HepG2 (cell line): ENCODE results near the gene STPG2. TPM values are rescaled to one million over a fixed set of nuclear protein-coding genes. Genes with fewer than 3 reads are reported as not detected.
A peak's percentile ranks its signal among the peaks of the same experiment; 100 is the strongest.

Experiments
- ATAC-seq: fragments of 200-7000 bp; cut with Tn5 transposase; 3 replicates; pipeline ENCODE4 v1.9.1; 2020; ENCODE audit warnings: mild to moderate bottlenecking, moderate library complexity
- BruUV-seq: library from RNA; stranded (reverse); fragments of 400-500 nt; replicated peaks from 2 replicates; lab custom pipeline; 2021; lab: Mats Ljungman, UMichigan
- CTCF ChIA-PET: fragments of 300-600 bp; formaldehyde crosslinking; extraction: SDS; loops from one replicate; lab custom pipeline; 2021; ENCODE audit warnings: low total read pairs, inconsistent platforms, low intra/inter-chr PET ratio; lab: Yijun Ruan, JAX
- POLR2A ChIA-PET: fragments of 350-600 bp; sonication (Branson Sonifier 250); formaldehyde crosslinking; loops from one replicate; lab custom pipeline; 2020; ENCODE audit warnings: antibody characterized with exemption, inconsistent platforms; lab: Yijun Ruan, JAX
- DNase-seq: peaks from one replicate; pipeline ENCODE4 v3.0.0-alpha.2; 2015; ENCODE audit warnings: low spot score
- FAIRE-seq: peaks from 3 replicates; lab custom pipeline; 2011; peaks lifted over from hg19 to GRCh38; lab: Jason Lieb, UNC
- H2AFZ ChIP-seq: one replicate; pipeline ENCODE4 v1.6.1; 2011; ENCODE audit warnings: low read length, inconsistent platforms
- H3K27ac ChIP-seq: fragments of 300-600 bp; 3 replicates; pipeline ENCODE4 v1.8.0; 2011; ENCODE audit warnings: mixed run types, mild to moderate bottlenecking, mixed read lengths, low read length, inconsistent platforms; ENCODE audit not compliant: insufficient read depth; ENCODE audit errors: extremely low read length
- H3K27me3 ChIP-seq, 2 experiments: fragments of 200-600 bp in 1 of 2; 2 replicates in 1 of 2; 3 replicates in 1 of 2; pipeline versions ENCODE4 v1.6.0 to v1.8.0; 2011; ENCODE audit warnings: low read length in 2 of 2, mild to moderate bottlenecking in 2 of 2, moderate library complexity in 2 of 2, inconsistent platforms in 1 of 2; ENCODE audit not compliant: insufficient read depth in 2 of 2, control insufficient read depth in 1 of 2
- H3K36me3 ChIP-seq, 2 experiments: fragments of 200-600 bp in 1 of 2; replicated peaks in 1 of 2; 2 replicates in 1 of 2; 3 replicates in 1 of 2; pipeline versions ENCODE4 v1.5.1 to v1.8.0; 2011; ENCODE audit warnings: low read length in 2 of 2, inconsistent platforms in 1 of 2; ENCODE audit not compliant: insufficient read depth in 2 of 2, control insufficient read depth in 1 of 2
- H3K4me1 ChIP-seq: 2 replicates; pipeline ENCODE4 v1.5.1; 2012; ENCODE audit warnings: low read length, inconsistent platforms; ENCODE audit not compliant: insufficient read depth
- H3K4me2 ChIP-seq: 2 replicates; pipeline ENCODE4 v1.6.0; 2011; ENCODE audit warnings: low read depth, low read length, inconsistent platforms
- H3K4me3 ChIP-seq, 3 experiments: fragments of 200-600 bp in 1 of 3; sonication (generic), shearing (Covaris generic) in 1 of 3; replicated peaks in 1 of 3; 2 replicates each; pipeline ENCODE4 v1.5.1; 2011 to 2016; ENCODE audit warnings: low read length in 3 of 3, inconsistent platforms in 2 of 3, low read depth in 2 of 3, mild to moderate bottlenecking in 2 of 3, control low read depth in 1 of 3, mixed read lengths in 1 of 3; ENCODE audit not compliant: insufficient read depth in 1 of 3
- H3K79me2 ChIP-seq: one replicate; pipeline ENCODE4 v1.6.1; 2011; ENCODE audit warnings: low read length, inconsistent platforms; ENCODE audit not compliant: insufficient read depth
- H3K9ac ChIP-seq: 2 replicates; pipeline ENCODE4 v1.6.0; 2011; ENCODE audit warnings: mild to moderate bottlenecking, low read depth, low read length, inconsistent platforms; ENCODE audit not compliant: insufficient read depth
- H3K9me3 ChIP-seq: 2 replicates; pipeline ENCODE4 v1.5.1; 2012; ENCODE audit warnings: mild to moderate bottlenecking, low read length
- H4K20me1 ChIP-seq: 2 replicates; pipeline ENCODE4 v1.6.0; 2011; ENCODE audit warnings: inconsistent platforms, mild to moderate bottlenecking, low read length, moderate library complexity; ENCODE audit not compliant: insufficient read depth
- ZNF558 ChIP-seq: sonication (generic); formaldehyde crosslinking; IDR thresholded peaks from 2 replicates; pipeline ENCODE4 v1.9.0; 2022; ENCODE audit warnings: mild to moderate bottlenecking, missing genetic modification reagents, borderline replicate concordance
- WGBS: methylation state at CpG from one replicate; pipeline ENCODE4 v1.1.6; 2017; ENCODE audit warnings: low lambda C conversion rate; 5-methylcytosine and 5-hydroxymethylcytosine counted together
- in situ Hi-C: cut with HindIII; loops from 2 replicates; pipeline ENCODE4 v1.10.0; 2017; ENCODE audit warnings: low pct_unique_long_range_greater_than_20kb; ENCODE audit not compliant: extremely low pct_ligation_motif_present
- intact Hi-C: fragments of 100-400 bp; cut with micrococcal nuclease; formaldehyde crosslinking; loops from one replicate; pipeline ENCODE4 v1.10.0; 2022; ENCODE audit not compliant: unreplicated experiment
- polyA plus RNA-seq, 8 experiments: library from polyadenylated mRNA; depleted of rRNA in 3 of 8; stranded (reverse) in 7 of 8; unstranded in 1 of 8; fragments of >200 nt; fragmentation: Illumina TruSeq in 4 of 8; extraction: Trizol in 4 of 8; gene quantifications; 2 replicates each; pipeline versions ENCODE4 v1.2.1 to v1.2.3, GENCODE V29; 2011 to 2016; ENCODE audit warnings: low read depth in 4 of 8, missing spikeins in 1 of 8, mixed read lengths in 1 of 8; ENCODE audit not compliant: insufficient read depth in 1 of 8
- total RNA-seq, 5 experiments: library from RNA; depleted of rRNA; stranded (reverse); fragments of >200 nt; fragmentation: Illumina TruSeq; extraction: Trizol; gene quantifications; 2 replicates each; pipeline ENCODE4 v1.2.3, GENCODE V29; 2016; ENCODE audit warnings: low read depth in 1 of 5
- TF ChIP-seq, protein P1 (sequence below): sonication (generic); formaldehyde crosslinking; IDR thresholded peaks from 2 replicates; pipeline ENCODE4 v1.5.0; 2020; ENCODE audit warnings: missing genetic modification reagents
- TF ChIP-seq, protein P2 (sequence below): sonication (generic); formaldehyde crosslinking; IDR thresholded peaks from 2 replicates; pipeline ENCODE4 v1.5.0; 2020; ENCODE audit warnings: mild to moderate bottlenecking, missing genetic modification reagents, borderline replicate concordance
- TF ChIP-seq, protein P3 (sequence below): fragments of 450-650 bp; IDR thresholded peaks from 2 replicates; pipeline ENCODE4 v1.6.1; 2017; ENCODE audit warnings: mild to moderate bottlenecking
- TF ChIP-seq, protein P4 (sequence below): fragments of 450-650 bp; IDR thresholded peaks from 2 replicates; pipeline ENCODE4 v1.6.1; 2017

STPG2 gene
- total and polyA plus RNA-seq, 2 of the 13 experiments (the other 11 are each of a cell fraction or from before 2014, with no cell fraction given) = 0.07 TPM; not detected in 1

DNA sequence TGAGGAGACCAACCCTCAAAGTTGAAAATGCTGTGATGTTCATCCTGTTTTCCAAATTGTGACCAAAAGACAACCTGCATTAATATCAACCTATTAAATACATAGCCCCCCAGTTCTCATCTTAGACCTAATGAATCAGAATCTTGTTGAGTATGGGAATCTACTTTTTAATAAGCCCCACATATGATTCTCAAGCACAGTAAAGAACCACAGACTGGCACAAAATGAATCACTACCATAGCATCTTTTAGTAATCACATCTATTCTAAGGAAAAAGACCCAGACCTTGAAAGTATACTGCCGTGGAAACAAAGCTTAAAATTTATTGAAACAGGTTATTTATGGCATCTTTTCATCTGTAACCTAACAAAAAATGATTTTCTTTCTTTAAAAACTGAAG is 152.9 kb downstream of the STPG2 start (continued):
- TF ChIP-seq, protein P1, sequence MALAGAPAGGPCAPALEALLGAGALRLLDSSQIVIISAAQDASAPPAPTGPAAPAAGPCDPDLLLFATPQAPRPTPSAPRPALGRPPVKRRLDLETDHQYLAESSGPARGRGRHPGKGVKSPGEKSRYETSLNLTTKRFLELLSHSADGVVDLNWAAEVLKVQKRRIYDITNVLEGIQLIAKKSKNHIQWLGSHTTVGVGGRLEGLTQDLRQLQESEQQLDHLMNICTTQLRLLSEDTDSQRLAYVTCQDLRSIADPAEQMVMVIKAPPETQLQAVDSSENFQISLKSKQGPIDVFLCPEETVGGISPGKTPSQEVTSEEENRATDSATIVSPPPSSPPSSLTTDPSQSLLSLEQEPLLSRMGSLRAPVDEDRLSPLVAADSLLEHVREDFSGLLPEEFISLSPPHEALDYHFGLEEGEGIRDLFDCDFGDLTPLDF = no peak

DNA sequence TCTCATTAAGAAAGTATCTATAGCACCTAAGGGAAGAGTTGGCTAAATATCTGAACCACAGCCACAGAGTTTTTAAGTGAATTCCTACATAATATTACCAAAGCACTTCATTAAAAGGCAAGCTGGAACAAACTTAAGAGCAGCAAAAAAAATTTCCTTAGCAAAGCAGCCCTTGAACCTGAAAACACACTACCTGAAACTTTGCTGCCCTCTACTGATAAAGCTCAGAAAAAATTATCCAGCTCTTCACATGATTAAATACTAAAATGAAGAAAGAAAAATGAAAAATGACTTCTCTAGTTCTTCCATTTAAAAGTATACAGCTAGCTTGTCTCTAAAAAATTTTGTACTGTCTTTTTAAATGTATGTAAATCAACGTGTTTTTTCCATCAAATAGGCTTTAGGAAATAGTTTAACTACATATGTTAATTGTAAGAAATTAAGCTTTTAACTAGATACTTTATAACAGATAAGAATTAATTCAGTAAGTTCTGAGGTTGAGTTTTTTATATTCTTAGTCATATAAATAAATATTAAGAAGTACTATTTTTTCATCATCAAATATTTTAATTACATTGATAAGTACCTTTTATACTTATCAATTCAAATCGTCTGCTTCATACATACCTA is 156.1 kb downstream of the STPG2 start:
- intact Hi-C loops (no loop called here), in situ Hi-C loops (no loop called here)
- Histone ChIP-seq H4K20me1 (no peaks in the 10 kb centered on the region), H3K79me2 (no peaks in the 10 kb centered on the region), H3K4me3 (no peak overlapping the region), H3K4me1 (no peaks in the 10 kb centered on the region), H2AFZ (no peak overlapping the region), H3K4me2 (no peak overlapping the region), H3K27me3 (no peaks in the 10 kb centered on the region), H3K9ac (no peak overlapping the region), H3K27ac (no peak overlapping the region), H3K9me3 (peaks cover 2% of the 10 kb centered on the region; the same call in 1 of the 2 replicates), H3K36me3 (no peaks in the 10 kb centered on the region)
- CTCF ChIA-PET = no interaction called here
- DNase-seq = peak; percentile 4
- BruUV-seq = no TSS peak
- 3% methylated on average over 2 of the region's 2 CpGs for WGBS
- ATAC-seq = no peak
- FAIRE-seq = peak; percentile 42
- POLR2A ChIA-PET = no interaction called here
- TF ChIP-seq, protein P2, sequence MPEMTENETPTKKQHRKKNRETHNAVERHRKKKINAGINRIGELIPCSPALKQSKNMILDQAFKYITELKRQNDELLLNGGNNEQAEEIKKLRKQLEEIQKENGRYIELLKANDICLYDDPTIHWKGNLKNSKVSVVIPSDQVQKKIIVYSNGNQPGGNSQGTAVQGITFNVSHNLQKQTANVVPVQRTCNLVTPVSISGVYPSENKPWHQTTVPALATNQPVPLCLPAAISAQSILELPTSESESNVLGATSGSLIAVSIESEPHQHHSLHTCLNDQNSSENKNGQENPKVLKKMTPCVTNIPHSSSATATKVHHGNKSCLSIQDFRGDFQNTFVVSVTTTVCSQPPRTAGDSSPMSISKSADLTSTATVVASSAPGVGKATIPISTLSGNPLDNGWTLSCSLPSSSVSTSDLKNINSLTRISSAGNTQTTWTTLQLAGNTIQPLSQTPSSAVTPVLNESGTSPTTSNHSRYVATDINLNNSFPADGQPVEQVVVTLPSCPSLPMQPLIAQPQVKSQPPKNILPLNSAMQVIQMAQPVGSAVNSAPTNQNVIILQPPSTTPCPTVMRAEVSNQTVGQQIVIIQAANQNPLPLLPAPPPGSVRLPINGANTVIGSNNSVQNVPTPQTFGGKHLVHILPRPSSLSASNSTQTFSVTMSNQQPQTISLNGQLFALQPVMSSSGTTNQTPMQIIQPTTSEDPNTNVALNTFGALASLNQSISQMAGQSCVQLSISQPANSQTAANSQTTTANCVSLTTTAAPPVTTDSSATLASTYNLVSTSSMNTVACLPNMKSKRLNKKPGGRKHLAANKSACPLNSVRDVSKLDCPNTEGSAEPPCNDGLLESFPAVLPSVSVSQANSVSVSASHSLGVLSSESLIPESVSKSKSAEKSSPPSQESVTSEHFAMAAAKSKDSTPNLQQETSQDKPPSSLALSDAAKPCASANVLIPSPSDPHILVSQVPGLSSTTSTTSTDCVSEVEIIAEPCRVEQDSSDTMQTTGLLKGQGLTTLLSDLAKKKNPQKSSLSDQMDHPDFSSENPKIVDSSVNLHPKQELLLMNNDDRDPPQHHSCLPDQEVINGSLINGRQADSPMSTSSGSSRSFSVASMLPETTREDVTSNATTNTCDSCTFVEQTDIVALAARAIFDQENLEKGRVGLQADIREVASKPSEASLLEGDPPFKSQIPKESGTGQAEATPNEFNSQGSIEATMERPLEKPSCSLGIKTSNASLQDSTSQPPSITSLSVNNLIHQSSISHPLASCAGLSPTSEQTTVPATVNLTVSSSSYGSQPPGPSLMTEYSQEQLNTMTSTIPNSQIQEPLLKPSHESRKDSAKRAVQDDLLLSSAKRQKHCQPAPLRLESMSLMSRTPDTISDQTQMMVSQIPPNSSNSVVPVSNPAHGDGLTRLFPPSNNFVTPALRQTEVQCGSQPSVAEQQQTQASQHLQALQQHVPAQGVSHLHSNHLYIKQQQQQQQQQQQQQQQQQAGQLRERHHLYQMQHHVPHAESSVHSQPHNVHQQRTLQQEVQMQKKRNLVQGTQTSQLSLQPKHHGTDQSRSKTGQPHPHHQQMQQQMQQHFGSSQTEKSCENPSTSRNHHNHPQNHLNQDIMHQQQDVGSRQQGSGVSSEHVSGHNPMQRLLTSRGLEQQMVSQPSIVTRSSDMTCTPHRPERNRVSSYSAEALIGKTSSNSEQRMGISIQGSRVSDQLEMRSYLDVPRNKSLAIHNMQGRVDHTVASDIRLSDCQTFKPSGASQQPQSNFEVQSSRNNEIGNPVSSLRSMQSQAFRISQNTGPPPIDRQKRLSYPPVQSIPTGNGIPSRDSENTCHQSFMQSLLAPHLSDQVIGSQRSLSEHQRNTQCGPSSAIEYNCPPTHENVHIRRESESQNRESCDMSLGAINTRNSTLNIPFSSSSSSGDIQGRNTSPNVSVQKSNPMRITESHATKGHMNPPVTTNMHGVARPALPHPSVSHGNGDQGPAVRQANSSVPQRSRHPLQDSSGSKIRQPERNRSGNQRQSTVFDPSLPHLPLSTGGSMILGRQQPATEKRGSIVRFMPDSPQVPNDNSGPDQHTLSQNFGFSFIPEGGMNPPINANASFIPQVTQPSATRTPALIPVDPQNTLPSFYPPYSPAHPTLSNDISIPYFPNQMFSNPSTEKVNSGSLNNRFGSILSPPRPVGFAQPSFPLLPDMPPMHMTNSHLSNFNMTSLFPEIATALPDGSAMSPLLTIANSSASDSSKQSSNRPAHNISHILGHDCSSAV (CRISPR knock-in tag) = no peak
- TF ChIP-seq, protein P3, sequence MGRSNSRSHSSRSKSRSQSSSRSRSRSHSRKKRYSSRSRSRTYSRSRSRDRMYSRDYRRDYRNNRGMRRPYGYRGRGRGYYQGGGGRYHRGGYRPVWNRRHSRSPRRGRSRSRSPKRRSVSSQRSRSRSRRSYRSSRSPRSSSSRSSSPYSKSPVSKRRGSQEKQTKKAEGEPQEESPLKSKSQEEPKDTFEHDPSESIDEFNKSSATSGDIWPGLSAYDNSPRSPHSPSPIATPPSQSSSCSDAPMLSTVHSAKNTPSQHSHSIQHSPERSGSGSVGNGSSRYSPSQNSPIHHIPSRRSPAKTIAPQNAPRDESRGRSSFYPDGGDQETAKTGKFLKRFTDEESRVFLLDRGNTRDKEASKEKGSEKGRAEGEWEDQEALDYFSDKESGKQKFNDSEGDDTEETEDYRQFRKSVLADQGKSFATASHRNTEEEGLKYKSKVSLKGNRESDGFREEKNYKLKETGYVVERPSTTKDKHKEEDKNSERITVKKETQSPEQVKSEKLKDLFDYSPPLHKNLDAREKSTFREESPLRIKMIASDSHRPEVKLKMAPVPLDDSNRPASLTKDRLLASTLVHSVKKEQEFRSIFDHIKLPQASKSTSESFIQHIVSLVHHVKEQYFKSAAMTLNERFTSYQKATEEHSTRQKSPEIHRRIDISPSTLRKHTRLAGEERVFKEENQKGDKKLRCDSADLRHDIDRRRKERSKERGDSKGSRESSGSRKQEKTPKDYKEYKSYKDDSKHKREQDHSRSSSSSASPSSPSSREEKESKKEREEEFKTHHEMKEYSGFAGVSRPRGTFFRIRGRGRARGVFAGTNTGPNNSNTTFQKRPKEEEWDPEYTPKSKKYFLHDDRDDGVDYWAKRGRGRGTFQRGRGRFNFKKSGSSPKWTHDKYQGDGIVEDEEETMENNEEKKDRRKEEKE = no peak
- no peak for TF ChIP-seq ZNF558 (CRISPR knock-in tag)
- TF ChIP-seq, protein P4, sequence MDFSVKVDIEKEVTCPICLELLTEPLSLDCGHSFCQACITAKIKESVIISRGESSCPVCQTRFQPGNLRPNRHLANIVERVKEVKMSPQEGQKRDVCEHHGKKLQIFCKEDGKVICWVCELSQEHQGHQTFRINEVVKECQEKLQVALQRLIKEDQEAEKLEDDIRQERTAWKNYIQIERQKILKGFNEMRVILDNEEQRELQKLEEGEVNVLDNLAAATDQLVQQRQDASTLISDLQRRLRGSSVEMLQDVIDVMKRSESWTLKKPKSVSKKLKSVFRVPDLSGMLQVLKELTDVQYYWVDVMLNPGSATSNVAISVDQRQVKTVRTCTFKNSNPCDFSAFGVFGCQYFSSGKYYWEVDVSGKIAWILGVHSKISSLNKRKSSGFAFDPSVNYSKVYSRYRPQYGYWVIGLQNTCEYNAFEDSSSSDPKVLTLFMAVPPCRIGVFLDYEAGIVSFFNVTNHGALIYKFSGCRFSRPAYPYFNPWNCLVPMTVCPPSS = no peak
